HEK293 (cell line): ENCODE data around the gene SNAP91.
A peak's percentile ranks its signal among the peaks of the same experiment; 100 is the strongest.
"Not testable (repeated sequence)": the region's sequence is repeated elsewhere in the genome, so short reads cannot be mapped to it uniquely, and the experiment has no call there.

ENCODE experiments used
- CTCF ChIA-PET: fragments of 350-600 bp; formaldehyde crosslinking; extraction: SDS; loops from one replicate; lab custom pipeline; 2021; ENCODE audit warnings: antibody characterized with exemption; lab: Yijun Ruan, JAX
- POLR2A ChIA-PET: fragments of 300-600 bp; formaldehyde crosslinking; extraction: SDS; loops from one replicate; lab custom pipeline; 2020; ENCODE audit warnings: antibody characterized with exemption, inconsistent platforms; lab: Yijun Ruan, JAX
- H3K27ac ChIP-seq: fragments of 200-500 bp; sonication (Bioruptor generic); 2 replicates; pipeline ENCODE4 v1.5.1; 2014; ENCODE audit warnings: low read depth, low read length, control low read depth, inconsistent platforms; ENCODE audit errors: extremely low read depth
- H3K36me3 ChIP-seq, 2 experiments: fragments of 200-500 bp in 1 of 2; sonication (Bioruptor generic) in 1 of 2; 1 replicate in 1 of 2; 2 replicates in 1 of 2; pipeline ENCODE4 v1.5.1; 2014 to 2017; ENCODE audit warnings: inconsistent platforms in 2 of 2, low read length in 2 of 2; ENCODE audit not compliant: control insufficient read depth in 2 of 2, insufficient read depth in 1 of 2
- H3K4me1 ChIP-seq: fragments of 200-500 bp; sonication (Bioruptor generic); 2 replicates; pipeline ENCODE4 v1.5.1; 2014; ENCODE audit warnings: mild to moderate bottlenecking, low read length, inconsistent platforms; ENCODE audit not compliant: control insufficient read depth, insufficient read depth
- H3K4me3 ChIP-seq: 2 replicates; pipeline ENCODE4 v1.5.1; 2011; ENCODE audit warnings: low read depth, mild to moderate bottlenecking, control low read depth, low read length, moderate library complexity
- H3K9me3 ChIP-seq: fragments of 200-500 bp; sonication (Bioruptor generic); 2 replicates; pipeline ENCODE4 v1.5.1; 2014; ENCODE audit warnings: low read depth, low read length, inconsistent platforms; ENCODE audit not compliant: control insufficient read depth, insufficient read depth
- KLF10 ChIP-seq: fragments of 450-650 bp; IDR thresholded peaks from 2 replicates; pipeline ENCODE4 v1.5.1; 2018; ENCODE audit warnings: missing biosample characterization, mild to moderate bottlenecking, missing genetic modification characterization
- KLF17 ChIP-seq: fragments of 450-650 bp; formaldehyde crosslinking; IDR thresholded peaks from 2 replicates; pipeline ENCODE4 v1.5.1; 2016; ENCODE audit warnings: missing biosample characterization, missing genetic modification characterization
- ZBTB17 ChIP-seq: fragments of 450-650 bp; formaldehyde crosslinking; IDR thresholded peaks from 2 replicates; pipeline ENCODE4 v1.5.1; 2016; ENCODE audit warnings: missing biosample characterization, missing genetic modification characterization
- ZEB2 ChIP-seq: fragments of 450-650 bp; formaldehyde crosslinking; IDR thresholded peaks from 2 replicates; pipeline ENCODE4 v1.5.1; 2016; ENCODE audit warnings: missing biosample characterization, missing genetic modification characterization
- ZNF10 ChIP-seq: fragments of 450-650 bp; formaldehyde crosslinking; IDR thresholded peaks from 2 replicates; pipeline ENCODE4 v1.5.1; 2017; ENCODE audit warnings: missing biosample characterization, missing genetic modification characterization
- ZNF138 ChIP-seq: fragments of 450-650 bp; formaldehyde crosslinking; IDR thresholded peaks from 2 replicates; pipeline ENCODE4 v1.5.1; 2016; ENCODE audit warnings: missing biosample characterization, missing genetic modification characterization, borderline replicate concordance
- ZNF169 ChIP-seq: fragments of 450-650 bp; formaldehyde crosslinking; IDR thresholded peaks from 2 replicates; pipeline ENCODE4 v1.5.1; 2016; ENCODE audit warnings: missing biosample characterization, missing genetic modification characterization
- ZNF416 ChIP-seq: fragments of 450-650 bp; formaldehyde crosslinking; IDR thresholded peaks from 2 replicates; pipeline ENCODE4 v1.5.1; 2016; ENCODE audit warnings: missing biosample characterization, missing genetic modification characterization
- ZNF449 ChIP-seq: fragments of 450-650 bp; formaldehyde crosslinking; IDR thresholded peaks from 2 replicates; pipeline ENCODE4 v1.5.1; 2017; ENCODE audit warnings: missing biosample characterization, mild to moderate bottlenecking, missing genetic modification characterization, moderate library complexity
- ZNF518A ChIP-seq: fragments of 450-650 bp; formaldehyde crosslinking; conservative IDR thresholded peaks from 2 replicates; pipeline ENCODE4 v1.5.1; 2016; ENCODE audit warnings: low read depth, missing biosample characterization, missing genetic modification characterization
- ZNF596 ChIP-seq: fragments of 450-650 bp; IDR thresholded peaks from 2 replicates; pipeline ENCODE4 v1.5.0; 2018; ENCODE audit warnings: missing biosample characterization, mild to moderate bottlenecking, missing genetic modification characterization, moderate library complexity
- ZNF623 ChIP-seq: fragments of 450-650 bp; formaldehyde crosslinking; IDR thresholded peaks from 2 replicates; pipeline ENCODE4 v1.5.1; 2016; ENCODE audit warnings: missing biosample characterization, missing genetic modification characterization
- ZNF626 ChIP-seq: fragments of 450-650 bp; sonication (Bioruptor Pico); formaldehyde crosslinking; IDR thresholded peaks from 2 replicates; pipeline ENCODE4 v1.5.1; 2018; ENCODE audit warnings: missing biosample characterization, missing genetic modification characterization, inconsistent platforms
- ZNF837 ChIP-seq: fragments of 450-650 bp; formaldehyde crosslinking; IDR thresholded peaks from 2 replicates; pipeline ENCODE4 v1.5.1; 2016; ENCODE audit warnings: missing biosample characterization, missing genetic modification characterization

SNAP91 gene

GRCh38 chr6:83578057-83578456, 130.8 kb downstream of the SNAP91 start:
- no peaks in the 10 kb centered on the region for H3K4me1 ChIP-seq
- no peak overlapping the region for H3K27ac ChIP-seq
- ChIA-PET POLR2A (no interaction called here), CTCF (interaction anchor here (1.5 kb wide), 1 partner anchor 37 kb away, joined by 4 read pairs; no protein-coding TSS in a partner anchor)
- TF ChIP-seq KLF17 (tag by site-specific recombination) (no peak), ZNF138 (tag by site-specific recombination) (no peak), ZBTB17 (tag by site-specific recombination) (no peak), KLF10 (tag by site-specific recombination) (no peak), ZNF416 (tag by site-specific recombination) (no peak)
- no peaks in the 10 kb centered on the region for H3K9me3 ChIP-seq
- no peak overlapping the region for H3K4me3 ChIP-seq
- H3K36me3 ChIP-seq, result peaks cover 0 to 11% of the 10 kb centered on the region in 2 experiments; a peak in 2 of 3 replicates

- ChIA-PET POLR2A (no interaction called here), CTCF (no interaction called here)
- Histone ChIP-seq H3K4me1 (no peaks in the 10 kb centered on the region), H3K4me3 (no peak overlapping the region), H3K27ac (no peak overlapping the region), H3K9me3 (no peaks in the 10 kb centered on the region), H3K36me3 (peaks cover 0 to 8% of the 10 kb centered on the region in 2 experiments; a peak in 2 of 3 replicates)
- no peak for TF ChIP-seq ZNF138 (tag by site-specific recombination)
- no peak for TF ChIP-seq ZNF626 (tag by site-specific recombination)
- no peak for TF ChIP-seq ZNF518A
- TF ChIP-seq ZNF10 (tag by site-specific recombination), result no peak
These were observed 134.1 kb downstream of the SNAP91 start for GRCh38 chr6:83574783-83575182.

GRCh38 chr6:83571663-83572185, 137.2 kb downstream of the SNAP91 start:
- H3K4me1 ChIP-seq, H3K27ac ChIP-seq, H3K4me3 ChIP-seq, POLR2A ChIA-PET, CTCF ChIA-PET, H3K36me3 ChIP-seq, H3K9me3 ChIP-seq: not testable (repeated sequence)

GRCh38 chr6:83558975-83559374, 149.9 kb downstream of the SNAP91 start:
- H3K9me3 ChIP-seq, result no peaks in the 10 kb centered on the region
- H3K4me3 ChIP-seq, result no peak overlapping the region
- POLR2A ChIA-PET, result no interaction called here
- no peaks in the 10 kb centered on the region for H3K4me1 ChIP-seq
- no peak overlapping the region for H3K27ac ChIP-seq
- no peak for TF ChIP-seq ZNF596 (tag by site-specific recombination)
- no peak for TF ChIP-seq ZEB2 (tag by site-specific recombination)
- TF ChIP-seq ZNF449 (tag by site-specific recombination), result peak; percentile 43; the same call in 1 of the 2 replicates
- no peak for TF ChIP-seq ZNF837 (tag by site-specific recombination)
- no peak for TF ChIP-seq ZNF169 (tag by site-specific recombination)
- no peak for TF ChIP-seq ZNF623
- CTCF ChIA-PET, result interaction anchor here (1.0 to 1.5 kb wide), 2 partner anchors 23 to 56 kb away, joined by 3 to 5 read pairs; no protein-coding TSS in a partner anchor
- H3K36me3 ChIP-seq, result peaks cover 0 to 3% of the 10 kb centered on the region in 2 experiments; a peak in 1 of 3 replicates
